Eye (tissue), 1 donor: ENCODE data around the gene PF4V1.

Experiments
- DNase-seq: peaks from one replicate; pipeline ENCODE4 v3.0.0-alpha.2; 2015

PF4V1 gene

GRCh38 chr4:73847526-73848182 lies 5.4 kb upstream of the PF4V1 start:
- DNase-seq = no peak

- no peak for DNase-seq
Measured at GRCh38 chr4:73848183-73848777, 4.8 kb upstream of the PF4V1 start.

DNA sequence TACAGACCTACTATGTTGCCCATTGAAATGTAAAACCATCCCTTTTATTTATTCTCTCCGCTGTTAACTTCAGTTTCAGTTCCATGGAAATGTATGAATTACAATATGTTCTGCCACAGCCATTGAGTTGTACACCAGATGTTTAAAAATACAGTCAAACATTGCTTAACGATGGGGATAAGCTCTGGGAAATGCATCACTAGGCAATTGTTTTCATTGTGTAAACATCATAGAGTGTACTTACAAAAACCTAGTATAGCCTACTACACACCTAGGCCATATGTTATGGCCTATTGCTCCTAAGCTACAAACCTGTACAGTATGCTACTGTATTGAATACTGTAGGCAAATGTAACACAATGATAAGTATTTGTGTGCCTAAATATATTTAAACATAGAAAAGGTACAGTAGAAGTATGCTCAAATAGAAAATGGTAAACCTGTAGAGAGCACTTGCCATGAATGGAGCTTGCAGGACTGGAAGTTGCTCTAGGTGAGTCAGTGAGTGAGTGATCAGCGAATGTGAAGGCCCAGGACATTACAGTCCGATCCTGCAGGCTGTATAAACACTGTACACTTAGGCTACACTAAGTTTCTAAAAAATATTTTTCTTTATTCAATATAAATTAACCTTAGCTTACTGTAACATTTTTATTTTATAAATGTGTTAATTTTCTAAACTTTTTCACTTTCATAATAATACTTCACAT lies 2.7 kb upstream of the PF4V1 start:
- DNase-seq = no peak

DNA sequence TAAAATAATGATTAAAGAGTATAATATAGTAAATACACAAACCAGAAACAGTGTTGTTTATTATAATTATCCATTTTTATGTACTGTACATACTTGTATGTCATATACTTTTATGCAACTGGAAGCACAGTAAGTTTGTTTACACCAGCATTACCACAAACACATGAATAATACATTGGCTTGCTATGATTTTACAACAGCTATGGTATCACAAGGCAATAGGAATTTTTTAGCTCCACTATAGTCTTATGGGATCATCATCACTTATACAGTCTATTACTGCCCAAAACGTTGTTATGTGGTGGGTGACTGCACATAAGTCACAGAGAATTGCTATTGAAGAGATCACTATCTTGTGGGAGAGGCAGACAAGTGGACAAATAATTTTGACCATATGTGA lies 1.8 kb upstream of the PF4V1 start:
- peak; percentile 36 for DNase-seq

DNA sequence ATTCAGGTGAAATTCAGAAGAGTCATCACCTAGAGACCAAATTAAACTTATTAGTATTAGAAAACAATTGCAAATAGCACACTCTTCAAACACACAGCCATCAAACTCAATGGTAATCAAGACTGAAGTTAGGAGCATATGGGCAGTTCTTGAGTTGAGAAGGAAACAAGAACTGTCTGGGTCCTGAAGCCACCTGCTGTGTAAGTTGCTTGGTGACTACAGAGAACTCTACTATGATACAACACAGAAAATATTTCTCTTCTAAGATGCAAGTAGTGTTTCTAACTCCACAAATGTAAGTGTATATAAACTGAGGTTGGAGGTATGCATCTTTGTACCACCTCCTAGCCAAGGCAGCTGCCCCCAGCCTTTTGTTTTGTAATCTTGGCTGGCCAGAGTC lies 325 bp upstream of the PF4V1 start:
- DNase-seq = no peak

DNA sequence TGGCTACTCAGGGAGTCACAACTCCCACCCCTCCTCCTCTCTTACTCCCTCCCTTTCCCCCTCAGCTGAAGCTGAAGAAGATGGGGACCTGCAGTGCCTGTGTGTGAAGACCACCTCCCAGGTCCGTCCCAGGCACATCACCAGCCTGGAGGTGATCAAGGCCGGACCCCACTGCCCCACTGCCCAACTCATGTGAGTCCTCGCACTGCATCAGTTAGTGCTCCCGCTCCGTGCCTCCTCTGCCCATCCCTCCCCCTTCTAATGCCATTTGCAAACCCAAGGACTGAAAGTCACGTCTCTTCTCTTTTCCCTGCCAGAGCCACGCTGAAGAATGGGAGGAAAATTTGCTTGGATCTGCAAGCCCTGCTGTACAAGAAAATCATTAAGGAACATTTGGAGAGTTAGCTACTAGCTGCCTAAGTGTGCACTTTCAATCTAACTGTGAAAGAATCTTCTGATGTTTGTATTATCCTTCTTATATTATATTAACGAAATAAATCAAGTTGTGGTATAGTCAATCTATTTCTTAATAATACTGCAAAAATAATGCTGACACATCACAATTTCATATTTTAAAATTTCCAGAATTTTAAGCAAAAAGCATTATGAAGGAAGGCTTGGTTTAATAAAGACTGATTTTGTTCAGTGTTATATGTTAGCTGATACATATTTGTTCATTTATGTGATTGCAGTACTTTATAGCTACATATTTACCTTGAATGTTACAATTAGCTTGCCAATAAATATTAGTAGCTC lies 800 bp downstream of the PF4V1 start:
- no peak for DNase-seq

- DNase-seq = no peak
Measured at GRCh38 chr4:73855406-73855805, 2.3 kb downstream of the PF4V1 start.

GRCh38 chr4:73856518-73856917 lies 3.4 kb downstream of the PF4V1 start:
- no peak for DNase-seq

DNA sequence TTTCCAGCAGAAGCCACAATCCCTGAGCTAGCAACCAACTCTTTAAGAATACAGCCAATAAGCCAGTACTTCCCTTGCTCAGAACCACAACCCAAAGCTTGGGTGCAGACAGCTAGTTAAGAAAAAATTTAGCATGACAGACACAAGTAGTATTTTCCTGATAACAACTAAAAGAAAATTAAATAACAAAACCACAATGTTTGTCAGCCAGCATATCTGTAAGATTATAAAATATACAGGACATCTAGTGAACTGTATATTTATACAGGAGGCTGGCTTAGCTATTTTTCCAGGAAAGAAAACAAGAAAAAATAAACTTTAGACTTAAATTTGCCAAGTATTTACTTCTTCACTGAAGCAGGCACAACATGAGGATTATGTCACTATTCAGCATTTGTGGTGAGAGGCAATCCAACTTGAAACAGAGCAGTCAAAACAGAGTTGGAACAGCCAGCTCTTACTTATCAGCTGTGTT lies 6.6 kb downstream of the PF4V1 start:
- DNase-seq = no peak

DNA sequence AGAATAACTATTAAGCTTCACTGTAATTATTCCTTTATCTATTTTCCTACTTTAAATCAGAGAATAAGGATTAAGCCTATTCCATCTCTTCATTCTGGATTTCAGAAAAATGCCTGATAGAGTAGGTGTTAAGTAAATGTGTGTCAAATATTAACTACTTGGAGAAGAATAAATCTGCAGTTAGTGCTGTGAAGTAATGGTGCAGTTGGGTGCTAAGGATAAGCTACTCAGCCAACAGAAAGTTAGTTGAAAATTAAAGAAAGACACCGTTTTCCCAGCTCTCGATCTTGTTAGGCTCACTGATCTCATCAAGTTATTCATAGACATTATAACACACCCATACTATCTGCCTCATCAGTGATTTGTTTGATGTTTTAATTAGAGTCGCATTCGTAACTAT lies 7.1 kb downstream of the PF4V1 start:
- DNase-seq = no peak

GRCh38 chr4:73860917-73861316 lies 7.8 kb downstream of the PF4V1 start:
- no peak for DNase-seq

- DNase-seq = no peak
Measured at GRCh38 chr4:73862322-73862721, 9.2 kb downstream of the PF4V1 start.

GRCh38 chr4:73864365-73864764 lies 11.3 kb downstream of the PF4V1 start:
- DNase-seq = no peak

- DNase-seq = peak; percentile 51
Measured at GRCh38 chr4:73864961-73865360, 11.9 kb downstream of the PF4V1 start.

- DNase-seq = no peak
Measured at GRCh38 chr4:73865431-73866096, 12.5 kb downstream of the PF4V1 start.

GRCh38 chr4:73866246-73866645 lies 13.2 kb downstream of the PF4V1 start:
- no peak for DNase-seq

GRCh38 chr4:73867783-73868182 lies 14.7 kb downstream of the PF4V1 start:
- DNase-seq = no peak

GRCh38 chr4:73868206-73869129 lies 15.4 kb downstream of the PF4V1 start:
- DNase-seq = no peak

GRCh38 chr4:73869130-73870055 lies 16.3 kb downstream of the PF4V1 start, which contains the start of gene CXCL1:
TSS of gene CXCL1 (plus strand) at chr4:73869393. CDS start at chr4:73869471, 78 bp downstream.
- DNase-seq = peak; percentile 71

GRCh38 chr4:73870260-73870659 lies 17.2 kb downstream of the PF4V1 start:
- DNase-seq = no peak
